ENCODE results near the gene CHKA.
A peak's percentile ranks its signal among the peaks of the same experiment; 100 is the strongest.

CHKA gene

DNA sequence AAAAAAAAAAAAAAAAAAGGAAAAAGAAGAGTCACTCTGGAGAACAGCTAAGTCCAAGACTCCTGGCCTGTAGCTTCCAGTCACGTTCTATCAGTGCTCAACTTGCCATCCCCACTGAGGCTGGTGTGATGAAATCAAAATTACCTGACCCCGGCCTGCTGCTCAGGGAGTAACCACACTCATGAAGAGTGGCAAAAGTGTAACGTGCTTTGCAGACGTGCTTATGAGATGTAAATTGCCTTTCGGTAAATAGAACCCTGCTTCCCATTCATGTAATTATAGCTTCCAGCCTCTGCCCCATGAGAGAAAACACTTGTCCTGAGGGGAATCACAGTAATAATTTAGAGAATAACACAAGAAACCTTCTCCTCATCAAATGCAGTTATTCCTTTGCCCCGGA lies 28.2 kb upstream of the CHKA start:
- no peaks in the 10 kb centered on the region for H3K36me3 ChIP-seq (ENCODE audit: insufficient read depth, insufficient read length, low read length)
- no peak overlapping the region for H3K9ac ChIP-seq (ENCODE audit: insufficient read length, low read depth)
- no peaks in the 10 kb centered on the region for H3K9me3 ChIP-seq (ENCODE audit: insufficient read depth, low read length)
- no peaks in the 10 kb centered on the region for H3K27me3 ChIP-seq (ENCODE audit: insufficient read depth, insufficient read length)
- no peak overlapping the region for H3K4me3 ChIP-seq (ENCODE audit: insufficient read length, low read depth)
- peaks cover 16% of the 10 kb centered on the region for H3K4me1 ChIP-seq (ENCODE audit: insufficient read depth, insufficient read length)
- no peak for DNase-seq (ENCODE audit: low read depth, low spot score)
- TF ChIP-seq YY1 (IDR thresholded peaks at IDR 0.05; ENCODE audit: insufficient read depth, insufficient read length), result no peak
- no peak for TF ChIP-seq ZNF274 (IDR thresholded peaks at IDR 0.05; ENCODE audit: low read depth, low read length)
- no peak for TF ChIP-seq SUZ12 (IDR thresholded peaks at IDR 0.05; ENCODE audit: extremely low read depth, insufficient read depth, insufficient read length)

DNA sequence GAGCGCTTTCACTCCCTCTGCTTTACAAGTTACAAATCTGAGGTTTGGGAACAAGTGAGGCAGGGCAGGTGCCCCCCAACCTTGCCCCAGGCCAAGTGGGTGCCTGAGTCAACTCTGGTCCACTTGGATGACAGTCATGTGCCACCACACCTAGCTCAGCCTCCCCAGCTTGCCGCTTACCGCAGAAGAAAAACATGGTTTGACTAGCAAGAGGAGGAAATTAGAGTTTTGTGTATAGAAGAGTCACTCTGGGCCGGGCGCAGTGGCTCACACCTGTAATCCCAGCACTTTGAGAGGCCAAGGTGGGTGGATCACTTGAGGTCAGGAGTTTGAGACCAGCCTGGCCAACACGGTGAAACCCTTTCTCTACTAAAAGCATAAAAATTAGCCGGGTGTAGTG lies 27.7 kb upstream of the CHKA start:
- Histone ChIP-seq H3K9me3 (ENCODE audit: insufficient read depth, low read length) (no peaks in the 10 kb centered on the region), H3K9ac (ENCODE audit: insufficient read length, low read depth) (no peak overlapping the region), H3K4me3 (ENCODE audit: insufficient read length, low read depth) (no peak overlapping the region), H3K27me3 (ENCODE audit: insufficient read depth, insufficient read length) (no peaks in the 10 kb centered on the region), H3K4me1 (ENCODE audit: insufficient read depth, insufficient read length) (peaks cover 16% of the 10 kb centered on the region), H3K36me3 (ENCODE audit: insufficient read depth, insufficient read length, low read length) (no peaks in the 10 kb centered on the region)
- no peak for TF ChIP-seq ZNF274 (IDR thresholded peaks at IDR 0.05; ENCODE audit: low read depth, low read length)
- no peak for DNase-seq (ENCODE audit: low read depth, low spot score)

DNA sequence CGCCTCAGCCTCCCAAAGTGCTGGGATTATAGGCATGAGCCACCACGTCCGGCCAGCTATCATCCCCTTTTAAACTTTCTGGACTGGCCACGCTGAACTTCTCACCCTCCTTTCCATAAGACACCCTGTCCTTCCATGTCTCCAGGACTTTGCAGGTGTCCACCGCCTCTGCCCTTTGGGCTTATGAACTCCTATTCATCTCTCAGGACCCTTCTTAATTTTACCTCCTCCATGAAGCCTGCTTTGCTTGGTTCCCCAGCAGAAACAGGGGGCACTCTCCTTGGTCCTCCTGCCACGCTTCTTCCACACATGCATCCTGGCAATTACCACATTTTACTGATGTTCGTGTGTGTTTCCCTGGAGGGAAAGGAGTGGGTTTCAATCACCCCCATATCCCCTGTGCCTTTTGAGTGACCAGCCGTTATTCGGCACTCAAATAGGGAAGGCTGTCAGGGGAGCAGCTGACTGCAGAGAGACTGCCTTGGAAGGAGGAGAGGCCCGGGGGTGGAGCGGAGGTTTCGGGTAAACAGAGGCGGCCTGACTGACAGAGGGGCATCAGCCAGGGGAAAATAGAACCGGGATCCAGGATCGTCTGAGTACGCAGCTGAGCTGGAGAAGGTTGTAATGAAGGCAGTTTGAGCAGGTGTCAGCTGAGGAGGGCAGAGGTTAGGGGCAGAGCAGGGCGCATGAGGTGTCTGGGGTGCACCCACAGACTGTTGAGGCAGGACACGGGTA lies 27.1 kb upstream of the CHKA start:
- Histone ChIP-seq H3K9ac (ENCODE audit: insufficient read length, low read depth) (no peak overlapping the region), H3K9me3 (ENCODE audit: insufficient read depth, low read length) (no peaks in the 10 kb centered on the region), H3K4me3 (ENCODE audit: insufficient read length, low read depth) (no peak overlapping the region), H3K36me3 (ENCODE audit: insufficient read depth, insufficient read length, low read length) (no peaks in the 10 kb centered on the region), H3K27me3 (ENCODE audit: insufficient read depth, insufficient read length) (no peaks in the 10 kb centered on the region), H3K4me1 (ENCODE audit: insufficient read depth, insufficient read length) (peaks cover 16% of the 10 kb centered on the region)
- TF ChIP-seq SUZ12 (IDR thresholded peaks at IDR 0.05; ENCODE audit: extremely low read depth, insufficient read depth, insufficient read length), result no peak
- DNase-seq (ENCODE audit: low read depth, low spot score), result no peak

DNA sequence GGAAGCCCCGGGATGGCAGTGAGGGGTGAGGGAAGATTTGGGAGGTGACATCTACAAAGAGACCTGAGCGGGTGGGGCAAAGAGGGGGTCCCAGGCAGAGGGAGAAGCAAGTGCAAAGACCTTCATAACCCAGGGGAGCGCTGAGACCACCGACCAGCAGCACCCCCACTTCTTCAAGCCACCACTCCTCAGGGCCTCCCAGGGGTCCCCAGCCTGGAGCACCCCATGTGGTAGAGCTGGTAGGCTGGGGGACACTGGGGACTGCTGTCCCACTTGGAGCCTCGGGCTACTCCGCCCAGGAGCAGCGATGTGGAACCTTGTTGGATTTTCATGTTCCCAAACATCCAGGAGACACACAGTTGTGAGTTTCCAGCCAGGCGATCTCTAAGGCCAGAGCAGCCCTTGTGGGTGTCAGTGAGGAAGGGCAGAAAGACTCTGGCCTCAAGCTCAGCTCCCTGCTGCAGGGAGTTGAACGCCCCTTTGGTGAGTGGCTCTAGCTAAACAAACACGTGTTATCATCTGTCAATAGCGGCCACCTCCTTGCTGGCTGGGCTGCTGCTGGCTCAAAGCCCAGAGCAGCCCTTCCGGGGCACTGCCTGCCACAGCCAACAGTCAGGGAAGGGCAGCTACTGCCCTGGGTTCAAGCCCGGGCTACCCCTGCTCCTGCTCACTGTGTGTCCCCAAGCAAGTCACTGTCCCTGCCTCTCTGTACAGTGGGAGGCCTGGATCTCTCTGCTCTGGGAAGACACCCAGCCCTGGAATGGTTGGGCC lies 25.7 kb upstream of the CHKA start:
- H3K27me3 ChIP-seq (ENCODE audit: insufficient read depth, insufficient read length), result no peaks in the 10 kb centered on the region
- TF ChIP-seq YY1 (IDR thresholded peaks at IDR 0.05; ENCODE audit: insufficient read depth, insufficient read length), result no peak
- TF ChIP-seq ZNF274 (IDR thresholded peaks at IDR 0.05; ENCODE audit: low read depth, low read length), result no peak
- TF ChIP-seq SUZ12 (IDR thresholded peaks at IDR 0.05; ENCODE audit: extremely low read depth, insufficient read depth, insufficient read length), result no peak
- H3K9ac ChIP-seq (ENCODE audit: insufficient read length, low read depth), result peak overlapping the region; percentile 14
- H3K4me3 ChIP-seq (ENCODE audit: insufficient read length, low read depth), result no peak overlapping the region
- no peaks in the 10 kb centered on the region for H3K9me3 ChIP-seq (ENCODE audit: insufficient read depth, low read length)
- no peaks in the 10 kb centered on the region for H3K36me3 ChIP-seq (ENCODE audit: insufficient read depth, insufficient read length, low read length)
- DNase-seq (ENCODE audit: low read depth, low spot score), result no peak
- H3K4me1 ChIP-seq (ENCODE audit: insufficient read depth, insufficient read length), result peaks cover 14% of the 10 kb centered on the region

DNA sequence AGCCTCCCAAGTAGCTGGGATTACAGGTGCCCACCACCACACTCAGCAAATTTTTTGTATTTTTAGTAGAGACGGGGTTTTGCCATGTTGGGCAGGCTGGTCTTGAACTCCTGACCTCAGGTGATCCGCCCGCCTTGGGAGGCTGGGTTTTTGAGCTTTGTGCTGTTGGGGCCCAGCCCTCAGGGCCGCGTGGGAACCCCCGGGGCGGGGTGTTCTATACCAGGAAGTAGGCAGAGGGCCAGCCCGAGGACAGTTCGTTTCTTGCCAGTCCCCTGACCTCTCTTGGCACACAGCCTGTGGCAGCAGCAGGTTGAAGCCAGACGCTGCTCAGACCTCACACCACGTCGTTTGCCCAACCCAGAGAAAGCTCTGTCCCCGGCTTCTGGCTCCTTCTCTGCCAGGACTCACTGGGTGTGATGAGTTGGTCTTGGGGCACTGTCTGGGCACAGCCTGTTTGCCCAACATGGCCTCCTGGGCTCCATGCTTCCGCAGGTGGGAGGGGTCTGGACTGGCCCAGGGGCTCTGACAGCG lies 24.9 kb upstream of the CHKA start:
- H3K36me3 ChIP-seq (ENCODE audit: insufficient read depth, insufficient read length, low read length), result no peaks in the 10 kb centered on the region
- no peaks in the 10 kb centered on the region for H3K27me3 ChIP-seq (ENCODE audit: insufficient read depth, insufficient read length)
- H3K4me1 ChIP-seq (ENCODE audit: insufficient read depth, insufficient read length), result peaks cover 16% of the 10 kb centered on the region
- no peaks in the 10 kb centered on the region for H3K9me3 ChIP-seq (ENCODE audit: insufficient read depth, low read length)
- H3K4me3 ChIP-seq (ENCODE audit: insufficient read length, low read depth), result no peak overlapping the region
- DNase-seq (ENCODE audit: low read depth, low spot score), result no peak
- no peak overlapping the region for H3K9ac ChIP-seq (ENCODE audit: insufficient read length, low read depth)
- TF ChIP-seq YY1 (IDR thresholded peaks at IDR 0.05; ENCODE audit: insufficient read depth, insufficient read length), result no peak
- no peak for TF ChIP-seq ZNF274 (IDR thresholded peaks at IDR 0.05; ENCODE audit: low read depth, low read length)
- TF ChIP-seq SUZ12 (IDR thresholded peaks at IDR 0.05; ENCODE audit: extremely low read depth, insufficient read depth, insufficient read length), result no peak

DNA sequence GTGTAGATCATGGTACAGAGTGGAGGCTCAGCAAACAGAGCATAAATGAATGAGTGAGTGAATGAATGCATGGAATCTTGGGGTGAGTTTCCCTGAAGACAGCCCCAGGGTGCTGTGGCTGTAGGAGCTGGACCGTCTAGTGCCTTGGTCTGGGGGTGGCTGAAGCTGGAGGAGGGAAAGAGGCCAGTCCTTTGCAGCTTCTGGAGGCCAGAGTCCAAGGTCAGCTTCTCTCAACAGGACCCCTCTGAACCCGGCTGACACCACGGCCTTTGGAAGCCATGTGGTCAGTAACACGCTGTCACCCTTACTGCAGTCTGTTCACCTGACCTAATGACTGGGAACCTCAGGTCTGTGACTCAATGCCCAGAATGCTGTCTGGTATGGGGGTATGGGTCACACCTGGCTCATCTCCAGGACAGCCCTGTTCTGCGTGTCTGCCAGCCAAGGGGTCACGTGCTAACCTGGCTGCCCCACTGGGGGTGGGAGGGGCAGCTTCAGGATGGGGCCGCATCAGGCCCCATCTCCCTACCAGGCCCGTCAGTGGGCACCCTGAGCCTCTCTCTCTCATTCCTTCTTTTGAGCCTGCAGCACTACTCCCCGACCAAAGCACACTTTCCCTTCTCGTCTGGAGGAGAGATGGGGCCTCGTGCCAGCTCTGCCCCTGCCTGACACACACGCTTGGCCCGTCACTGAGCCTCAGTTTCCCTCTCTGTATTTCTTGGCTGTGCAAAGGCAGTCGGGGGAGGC lies 24.1 kb upstream of the CHKA start:
- no peaks in the 10 kb centered on the region for H3K27me3 ChIP-seq (ENCODE audit: insufficient read depth, insufficient read length)
- no peak for TF ChIP-seq SUZ12 (IDR thresholded peaks at IDR 0.05; ENCODE audit: extremely low read depth, insufficient read depth, insufficient read length)
- TF ChIP-seq YY1 (IDR thresholded peaks at IDR 0.05; ENCODE audit: insufficient read depth, insufficient read length), result no peak
- TF ChIP-seq ZNF274 (IDR thresholded peaks at IDR 0.05; ENCODE audit: low read depth, low read length), result no peak
- H3K9ac ChIP-seq (ENCODE audit: insufficient read length, low read depth), result no peak overlapping the region
- no peaks in the 10 kb centered on the region for H3K9me3 ChIP-seq (ENCODE audit: insufficient read depth, low read length)
- H3K4me3 ChIP-seq (ENCODE audit: insufficient read length, low read depth), result no peak overlapping the region
- no peak for DNase-seq (ENCODE audit: low read depth, low spot score)
- peaks cover 18% of the 10 kb centered on the region for H3K4me1 ChIP-seq (ENCODE audit: insufficient read depth, insufficient read length)
- H3K36me3 ChIP-seq (ENCODE audit: insufficient read depth, insufficient read length, low read length), result no peaks in the 10 kb centered on the region

DNA sequence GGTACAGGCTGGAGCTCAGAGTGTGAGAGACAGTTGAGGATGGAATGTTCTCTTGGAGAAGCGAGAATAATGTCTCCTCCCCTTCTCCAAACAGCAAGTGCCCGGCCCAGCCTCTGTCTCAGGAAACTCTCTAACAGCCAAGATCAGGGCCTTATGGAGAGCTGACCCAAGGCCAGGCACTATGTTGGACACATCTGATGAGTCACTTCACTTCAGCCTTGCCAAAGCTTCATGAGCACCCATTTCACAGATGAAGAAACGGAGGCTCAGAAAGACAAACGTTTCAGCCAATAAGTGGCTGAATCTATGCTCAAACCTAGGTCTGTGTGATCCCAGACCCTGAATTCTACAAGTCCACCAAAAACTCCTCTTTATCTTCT lies 22.1 kb upstream of the CHKA start:
- no peak overlapping the region for H3K4me3 ChIP-seq (ENCODE audit: insufficient read length, low read depth)
- H3K4me1 ChIP-seq (ENCODE audit: insufficient read depth, insufficient read length), result peaks cover 18% of the 10 kb centered on the region
- TF ChIP-seq SUZ12 (IDR thresholded peaks at IDR 0.05; ENCODE audit: extremely low read depth, insufficient read depth, insufficient read length) (no peak), ZNF274 (IDR thresholded peaks at IDR 0.05; ENCODE audit: low read depth, low read length) (no peak), YY1 (IDR thresholded peaks at IDR 0.05; ENCODE audit: insufficient read depth, insufficient read length) (no peak)
- no peaks in the 10 kb centered on the region for H3K9me3 ChIP-seq (ENCODE audit: insufficient read depth, low read length)
- DNase-seq (ENCODE audit: low read depth, low spot score), result no peak
- H3K9ac ChIP-seq (ENCODE audit: insufficient read length, low read depth), result no peak overlapping the region
- no peaks in the 10 kb centered on the region for H3K27me3 ChIP-seq (ENCODE audit: insufficient read depth, insufficient read length)
- H3K36me3 ChIP-seq (ENCODE audit: insufficient read depth, insufficient read length, low read length), result no peaks in the 10 kb centered on the region
